ENCODE data around the gene TERT.
"Not testable (repeated sequence)": the region's sequence is repeated elsewhere in the genome, so short reads cannot be mapped to it uniquely, and the experiment has no call there.

The TERT gene

DNA sequence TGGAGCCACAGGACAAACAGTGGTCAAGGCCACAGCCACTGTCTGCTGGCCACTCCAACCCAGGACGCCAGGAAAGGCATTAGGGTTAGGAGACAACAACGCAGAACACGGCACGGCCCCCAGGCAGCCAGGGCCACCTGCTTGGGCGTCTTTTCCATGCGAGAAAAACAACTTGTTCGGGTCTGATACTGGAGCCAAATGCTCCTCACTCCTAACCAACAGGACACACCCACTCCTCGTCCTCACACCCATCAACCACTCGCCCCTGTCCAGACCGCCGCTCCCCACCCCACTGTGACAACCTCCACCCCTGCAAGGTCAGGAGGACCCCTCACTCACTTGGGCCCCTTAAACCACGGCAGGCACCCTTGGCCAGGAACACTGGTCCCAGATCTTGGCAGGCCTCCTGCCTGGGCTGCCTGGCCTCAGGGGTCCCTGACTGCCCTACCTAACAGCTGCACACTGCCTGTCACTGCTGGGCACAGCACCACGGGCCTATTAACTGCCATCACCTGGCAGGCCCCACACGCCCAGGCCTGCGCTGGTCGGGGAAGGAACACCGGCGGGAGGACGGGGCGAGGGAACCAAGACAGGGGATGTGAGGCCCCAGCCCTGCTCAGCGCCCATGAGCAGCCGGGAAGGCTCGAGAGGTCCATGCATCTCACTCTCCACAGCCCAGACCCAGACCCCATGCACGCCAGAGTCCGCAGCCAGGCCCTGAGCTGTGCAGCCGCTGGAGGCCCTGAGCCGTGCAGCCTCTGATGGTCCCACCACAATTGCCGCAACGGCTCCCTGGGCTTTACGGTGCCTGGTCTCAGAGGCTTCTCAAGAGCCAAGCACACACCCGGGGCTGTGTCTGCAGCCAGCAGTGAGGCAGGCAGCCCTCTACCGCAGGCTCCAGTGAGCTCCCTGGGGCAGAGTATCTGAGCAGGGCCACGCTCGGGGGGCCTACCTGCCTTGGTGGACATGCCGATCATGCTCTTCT, 36.3 kb upstream of the TERT start:
- no peak for DNase-seq

DNA sequence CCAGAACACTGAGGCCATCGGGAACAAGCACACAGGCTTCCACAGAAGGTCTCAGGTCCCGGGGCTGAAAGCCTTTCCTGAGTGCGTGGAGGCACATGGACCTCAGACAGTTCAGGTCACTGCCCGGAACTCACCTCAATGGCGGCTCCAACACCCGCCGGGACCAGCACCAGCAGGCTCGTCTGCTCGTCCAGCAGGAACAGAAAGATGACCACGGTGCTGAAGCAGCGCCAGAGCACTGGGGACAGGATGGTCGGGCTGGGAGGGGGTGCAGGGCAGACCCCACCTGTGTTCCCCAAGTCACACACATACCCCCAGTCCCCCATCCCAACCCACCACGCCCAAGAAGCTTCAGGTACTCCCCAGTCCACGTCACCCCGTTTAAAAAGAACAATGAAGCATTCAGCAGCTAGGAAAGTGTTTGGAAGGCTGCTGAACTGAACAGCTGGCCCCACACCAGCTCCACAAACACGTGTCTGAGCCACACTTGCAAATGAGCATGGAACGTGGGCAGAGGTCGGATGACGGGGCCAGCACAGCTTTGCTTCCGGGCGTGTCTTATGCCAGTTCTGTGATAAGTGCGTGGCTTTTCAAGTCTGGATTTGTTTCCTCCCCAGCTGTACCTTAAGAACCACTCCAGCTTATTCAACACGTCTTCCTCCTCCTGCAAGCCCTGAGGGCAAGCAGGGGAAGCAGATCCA, 35.4 kb upstream of the TERT start:
- no peak for DNase-seq

DNA sequence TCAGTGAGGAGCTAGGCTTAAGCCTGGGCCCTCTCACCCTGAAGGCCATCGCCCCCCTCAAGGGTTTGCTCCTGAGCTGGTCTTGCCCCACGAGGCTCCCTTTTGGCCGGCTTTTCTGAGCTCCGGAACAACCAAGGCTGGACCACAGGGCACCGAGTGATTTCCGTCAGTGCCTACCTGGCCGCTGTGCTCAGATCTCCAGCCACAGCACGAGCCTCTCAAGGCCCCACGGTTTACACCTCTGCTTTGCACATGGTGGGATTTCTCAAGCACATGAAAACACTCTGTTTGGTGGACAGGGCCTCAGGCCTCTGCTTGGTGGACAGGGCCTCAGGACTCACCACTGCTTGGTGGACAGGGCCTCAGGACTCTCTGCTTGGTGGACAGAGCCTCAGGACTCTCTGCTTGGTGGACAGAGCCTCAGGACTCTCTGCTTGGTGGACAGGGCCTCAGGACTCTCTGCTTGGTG, 34.3 kb upstream of the TERT start:
- no peak for DNase-seq

DNA sequence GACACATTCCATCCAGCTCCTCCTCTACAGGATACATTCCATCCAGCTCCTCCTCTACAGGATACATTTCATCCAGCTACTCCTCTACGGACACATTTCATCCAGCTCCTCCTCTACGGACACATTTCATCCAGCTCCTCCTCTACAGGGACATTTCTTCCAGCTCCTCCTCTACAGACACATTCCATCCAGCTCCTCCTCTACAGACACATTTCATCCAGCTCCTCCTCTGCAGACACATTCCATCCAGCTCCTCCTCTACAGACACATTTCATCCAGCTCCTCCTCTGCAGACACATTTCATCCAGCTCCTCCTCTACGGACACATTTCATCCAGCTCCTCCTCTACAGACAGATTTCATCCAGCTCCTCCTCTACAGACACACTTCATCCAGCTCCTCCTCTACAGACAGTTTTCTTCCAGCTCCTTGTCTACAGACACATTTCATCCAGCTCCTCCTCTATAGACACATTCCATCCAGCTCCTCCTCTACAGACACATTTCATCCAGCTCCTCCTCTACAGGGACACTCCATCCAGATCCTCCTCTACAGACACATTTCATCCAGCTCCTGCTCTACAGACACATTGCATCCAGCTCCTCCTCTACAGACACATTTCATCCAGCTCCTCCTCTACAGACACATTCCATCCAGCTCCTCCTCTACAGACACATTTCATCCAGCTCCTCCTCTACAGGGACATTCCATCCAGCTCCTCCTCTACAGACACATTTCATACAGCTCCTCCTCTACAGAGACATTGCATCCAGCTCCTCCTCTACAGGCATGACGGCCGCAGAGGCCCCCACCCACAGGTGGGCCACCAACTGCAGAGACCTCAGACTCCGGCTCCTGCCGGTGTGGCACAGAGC, 33.6 kb upstream of the TERT start:
- DNase-seq = not testable (repeated sequence)

DNA sequence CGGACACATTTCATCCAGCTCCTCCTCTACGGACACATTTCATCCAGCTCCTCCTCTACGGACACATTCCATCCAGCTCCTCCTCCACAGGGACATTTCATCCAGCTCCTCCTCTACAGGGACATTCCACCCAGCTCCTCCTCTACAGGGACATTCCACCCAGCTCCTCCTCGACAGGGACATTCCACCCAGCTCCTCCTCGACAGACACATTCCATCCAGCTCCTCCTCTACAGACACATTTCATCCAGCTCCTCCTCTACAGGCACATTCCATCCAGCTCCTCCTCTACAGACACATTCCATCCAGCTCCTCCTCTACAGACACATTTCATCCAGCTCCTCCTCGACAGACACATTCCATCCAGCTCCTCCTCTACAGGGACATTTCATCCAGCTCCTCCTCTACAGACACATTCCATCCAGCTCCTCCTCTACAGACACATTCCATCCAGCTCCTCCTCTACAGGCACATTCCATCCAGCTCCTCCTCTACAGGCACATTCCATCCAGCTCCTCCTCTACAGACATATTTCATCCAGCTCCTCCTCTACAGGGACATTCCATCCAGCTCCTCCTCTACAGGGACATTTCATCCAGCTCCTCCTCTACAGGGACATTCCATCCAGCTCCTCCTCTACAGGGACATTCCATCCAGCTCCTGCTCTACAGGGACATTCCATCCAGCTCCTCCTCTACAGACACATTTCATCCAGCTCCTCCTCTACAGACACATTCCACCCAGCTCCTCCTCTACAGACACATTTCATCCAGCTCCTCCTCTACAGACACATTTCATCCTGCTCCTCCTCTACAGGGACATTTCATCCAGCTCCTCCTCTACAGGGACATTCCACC, 32.3 kb upstream of the TERT start:
- not testable (repeated sequence) for DNase-seq

DNA sequence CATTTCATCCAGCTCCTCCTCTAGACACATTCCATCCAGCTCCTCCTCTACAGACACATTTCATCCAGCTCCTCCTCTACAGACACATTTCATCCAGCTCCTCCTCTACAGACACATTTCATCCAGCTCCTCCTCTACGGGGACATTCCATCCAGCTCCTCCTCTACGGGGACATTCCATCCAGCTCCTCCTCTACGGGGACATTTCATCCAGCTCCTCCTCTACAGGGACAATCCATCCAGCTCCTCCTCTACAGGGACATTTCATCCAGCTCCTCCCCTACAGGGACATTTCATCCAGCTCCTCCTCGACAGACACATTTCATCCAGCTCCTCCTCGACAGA, 31.6 kb upstream of the TERT start:
- not testable (repeated sequence) for DNase-seq

DNA sequence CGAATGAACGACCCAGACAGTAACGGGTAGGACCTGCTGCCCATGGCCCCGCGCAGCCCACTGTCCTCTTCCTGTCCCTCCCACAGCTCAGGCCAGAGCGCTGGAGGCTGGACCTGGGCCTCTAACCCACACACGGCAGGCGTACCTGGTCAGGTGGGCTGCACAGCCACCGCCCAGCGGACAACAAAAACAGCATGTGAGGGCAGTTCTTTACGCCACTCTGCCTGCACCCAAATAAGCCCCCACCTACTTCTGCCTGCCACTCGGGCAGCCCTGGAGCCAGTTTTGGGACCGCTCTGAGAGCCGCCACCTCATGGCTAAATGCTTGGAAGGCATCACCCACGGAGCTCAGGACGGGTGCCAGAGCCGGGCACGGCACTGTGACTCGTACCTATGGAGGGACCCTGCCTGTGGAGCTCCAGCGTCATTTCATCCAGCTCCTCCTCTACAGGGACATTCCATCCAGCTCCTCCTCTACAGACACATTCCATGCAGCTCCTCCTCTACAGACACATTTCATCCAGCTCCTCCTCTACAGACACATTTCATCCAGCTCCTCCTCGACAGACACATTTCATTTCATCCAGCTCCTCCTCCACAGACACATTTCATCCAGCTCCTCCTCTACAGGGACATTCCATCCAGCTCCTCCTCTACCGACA, 31.1 kb upstream of the TERT start:
- DNase-seq = no peak

DNA sequence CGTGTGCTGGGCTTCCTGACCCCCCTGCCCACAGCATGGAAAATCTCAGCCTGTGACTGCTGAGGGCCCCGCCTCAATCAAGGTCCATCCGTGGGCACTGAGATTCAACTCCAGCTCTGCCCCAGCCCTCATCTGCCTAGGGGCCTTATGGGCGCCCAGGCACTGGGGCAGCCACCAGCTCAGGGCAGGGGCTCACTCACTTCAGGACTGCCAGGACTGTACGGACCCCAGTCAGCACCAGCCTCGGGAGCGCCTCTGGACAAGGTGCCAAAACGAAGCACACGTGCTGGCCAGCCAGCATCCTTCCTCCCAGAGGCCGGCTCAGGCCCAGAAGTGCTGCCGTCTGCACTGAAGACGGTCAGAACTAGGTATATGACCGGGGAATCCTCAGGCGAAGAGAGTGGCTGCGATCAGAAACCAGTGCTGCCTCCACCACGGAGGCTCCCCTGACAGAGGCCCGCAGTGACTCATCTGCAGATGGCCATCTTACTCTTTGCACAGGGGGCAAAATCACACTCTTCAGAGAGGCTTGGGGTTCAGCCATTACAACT, 30.4 kb upstream of the TERT start:
- no peak for DNase-seq

DNA sequence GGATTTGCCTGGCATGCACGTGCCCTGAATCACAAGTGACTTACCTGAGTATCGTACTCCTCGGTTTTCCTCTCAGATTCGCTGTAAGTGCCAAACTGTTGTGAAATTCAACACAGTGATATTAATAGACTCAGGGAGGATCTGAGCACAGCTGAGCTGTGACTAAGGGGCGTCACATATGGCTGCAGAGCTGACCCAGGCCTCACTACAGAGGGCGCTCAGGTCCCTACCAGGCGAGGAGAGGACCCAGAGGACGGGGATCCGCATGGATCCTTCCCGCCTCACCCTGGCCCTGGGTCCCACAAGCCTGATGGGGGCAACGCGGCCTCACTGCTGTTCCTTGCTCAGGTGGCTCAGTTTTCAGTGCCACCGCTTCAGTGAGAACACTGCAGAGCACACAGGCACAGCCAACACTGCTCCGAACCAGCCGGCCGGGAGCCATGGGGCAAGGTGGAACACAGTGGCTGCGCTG, 29.9 kb upstream of the TERT start:
- no peak for DNase-seq

DNA sequence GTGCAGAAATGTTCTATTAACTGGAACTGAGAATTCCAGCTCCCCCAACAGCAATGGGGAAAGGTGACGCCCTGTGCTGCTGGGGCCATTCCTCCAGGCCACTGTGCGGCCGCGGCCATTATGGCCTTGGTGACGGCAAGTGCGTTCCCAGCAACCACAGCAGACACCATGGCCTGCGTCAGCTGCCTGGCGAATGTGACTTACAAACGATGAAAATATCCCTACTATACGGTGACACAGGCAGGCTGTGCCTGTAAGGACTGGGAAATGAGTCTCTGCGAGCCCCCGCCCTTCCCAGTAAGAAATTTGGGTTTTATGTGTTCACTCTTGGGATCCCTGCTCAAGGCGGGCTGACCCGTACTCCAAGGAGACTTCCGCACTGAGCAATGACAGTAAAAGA, 29.4 kb upstream of the TERT start:
- no peak for DNase-seq

DNA sequence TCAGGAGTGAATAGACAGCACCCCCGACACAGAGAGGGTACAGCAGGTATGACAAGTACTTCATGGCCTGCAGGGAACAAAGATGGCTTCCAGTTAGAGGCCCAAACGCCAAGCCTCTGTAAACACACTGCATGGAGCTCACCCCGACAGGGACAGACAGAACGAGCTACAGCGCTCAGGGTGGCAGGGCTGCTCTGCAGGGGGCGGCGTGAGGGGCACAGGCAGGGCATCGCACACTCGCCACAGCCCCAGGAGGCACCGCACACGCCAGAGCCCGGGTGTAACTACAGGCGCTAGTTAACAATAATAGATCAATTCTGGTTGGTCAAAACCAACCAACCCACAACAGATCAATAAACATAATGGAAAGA, 28.9 kb upstream of the TERT start:
- DNase-seq = no peak

DNA sequence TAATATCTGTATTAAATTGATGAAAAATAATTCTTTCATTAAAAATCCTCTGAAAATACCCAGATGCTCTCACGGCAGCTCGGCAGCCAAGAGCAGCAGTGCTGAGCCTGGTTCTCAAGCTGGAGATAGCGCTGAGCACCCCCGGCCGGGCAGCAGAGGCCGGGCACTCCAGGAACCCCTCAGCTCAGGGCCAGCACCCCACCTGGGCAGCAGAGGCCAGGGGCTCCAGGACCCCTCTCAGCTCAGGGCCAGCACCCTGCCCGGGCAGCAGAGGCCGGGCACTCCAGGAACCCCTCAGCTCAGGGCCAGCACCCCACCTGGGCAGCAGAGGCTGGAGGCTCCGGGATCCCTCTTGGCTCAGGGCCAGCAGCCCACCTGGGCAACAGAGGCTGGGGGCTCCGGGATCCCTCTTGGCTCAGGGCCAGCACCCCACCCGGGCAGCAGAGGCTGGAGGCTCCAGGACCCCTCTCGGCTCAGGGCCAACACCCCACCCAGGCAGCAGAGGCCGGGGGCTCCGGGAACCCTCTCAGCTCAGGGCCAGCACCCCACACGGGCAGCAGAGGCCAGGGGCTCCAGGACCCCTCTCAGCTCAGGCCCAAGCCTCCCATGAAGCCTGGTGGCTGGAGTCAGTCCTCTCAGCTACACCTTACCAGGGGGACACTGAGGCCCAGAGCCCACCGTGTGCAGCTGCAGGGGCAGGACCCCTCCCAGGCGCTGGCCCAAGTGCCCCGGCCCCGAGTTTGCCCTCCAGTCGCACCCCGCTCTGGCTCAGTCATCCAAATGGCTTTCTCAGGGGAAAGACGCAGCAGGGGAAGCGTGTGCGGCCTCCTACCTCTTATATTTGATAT, 28.3 kb upstream of the TERT start:
- DNase-seq = no peak

DNA sequence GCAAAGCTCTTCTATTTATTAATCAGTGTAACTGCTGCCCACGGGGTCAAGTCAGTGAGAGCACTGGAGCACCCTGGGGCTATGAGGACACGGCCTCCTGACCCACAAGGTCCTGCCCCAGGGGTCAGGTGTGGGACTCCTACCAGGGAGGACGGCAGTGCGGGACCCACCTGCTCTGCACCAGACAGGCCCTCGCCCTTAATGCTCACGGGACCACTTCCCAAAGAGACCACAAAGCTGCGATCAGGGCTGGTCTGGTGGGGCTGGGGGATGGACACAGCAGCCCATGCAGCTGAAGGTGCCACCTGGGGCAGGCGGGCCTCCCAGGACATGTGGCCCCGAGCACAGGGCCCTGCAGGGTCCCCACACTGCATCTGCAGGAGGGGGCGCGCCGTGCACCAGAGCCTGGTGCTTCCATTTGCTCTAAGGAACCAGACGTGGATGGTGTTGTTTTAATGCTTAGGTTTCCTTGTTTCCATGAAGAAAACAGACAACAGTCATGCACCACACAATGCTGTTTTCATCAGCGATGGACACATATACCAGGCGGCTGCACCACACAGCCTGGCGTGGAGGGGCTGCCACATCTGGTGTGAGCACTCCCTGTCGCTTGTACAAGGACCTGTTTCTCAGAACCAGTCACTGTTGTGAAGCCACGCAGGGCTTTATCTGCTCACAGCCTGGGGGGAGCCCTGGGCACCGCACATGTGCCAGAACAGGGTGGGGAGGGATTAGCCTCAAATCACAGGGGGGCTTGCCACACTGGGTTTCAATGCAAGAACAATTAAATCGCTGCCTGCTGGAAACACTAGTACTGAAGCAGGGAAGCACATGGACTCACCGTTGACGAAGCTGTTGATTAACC, 27.4 kb upstream of the TERT start:
- no peak for DNase-seq

DNA sequence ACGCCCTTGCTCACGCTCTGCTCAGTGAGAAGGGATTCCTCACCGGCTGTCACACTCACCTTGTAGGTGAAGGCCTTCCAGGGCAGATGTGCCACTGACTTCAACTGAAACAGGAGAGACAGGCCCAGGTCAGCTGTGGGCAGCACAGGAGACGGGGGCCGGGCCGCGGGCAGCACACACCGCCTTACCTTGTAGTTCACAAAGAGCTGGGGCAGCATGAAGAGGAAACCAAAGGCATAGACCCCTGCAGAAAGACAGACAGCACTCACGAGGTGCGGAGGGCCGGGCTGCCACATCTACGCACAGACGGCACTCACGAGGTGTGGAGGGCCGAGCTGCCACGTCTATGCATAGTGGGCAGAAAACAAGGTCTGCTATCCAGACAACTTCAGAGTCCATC, 26.7 kb upstream of the TERT start:
- no peak for DNase-seq

DNA sequence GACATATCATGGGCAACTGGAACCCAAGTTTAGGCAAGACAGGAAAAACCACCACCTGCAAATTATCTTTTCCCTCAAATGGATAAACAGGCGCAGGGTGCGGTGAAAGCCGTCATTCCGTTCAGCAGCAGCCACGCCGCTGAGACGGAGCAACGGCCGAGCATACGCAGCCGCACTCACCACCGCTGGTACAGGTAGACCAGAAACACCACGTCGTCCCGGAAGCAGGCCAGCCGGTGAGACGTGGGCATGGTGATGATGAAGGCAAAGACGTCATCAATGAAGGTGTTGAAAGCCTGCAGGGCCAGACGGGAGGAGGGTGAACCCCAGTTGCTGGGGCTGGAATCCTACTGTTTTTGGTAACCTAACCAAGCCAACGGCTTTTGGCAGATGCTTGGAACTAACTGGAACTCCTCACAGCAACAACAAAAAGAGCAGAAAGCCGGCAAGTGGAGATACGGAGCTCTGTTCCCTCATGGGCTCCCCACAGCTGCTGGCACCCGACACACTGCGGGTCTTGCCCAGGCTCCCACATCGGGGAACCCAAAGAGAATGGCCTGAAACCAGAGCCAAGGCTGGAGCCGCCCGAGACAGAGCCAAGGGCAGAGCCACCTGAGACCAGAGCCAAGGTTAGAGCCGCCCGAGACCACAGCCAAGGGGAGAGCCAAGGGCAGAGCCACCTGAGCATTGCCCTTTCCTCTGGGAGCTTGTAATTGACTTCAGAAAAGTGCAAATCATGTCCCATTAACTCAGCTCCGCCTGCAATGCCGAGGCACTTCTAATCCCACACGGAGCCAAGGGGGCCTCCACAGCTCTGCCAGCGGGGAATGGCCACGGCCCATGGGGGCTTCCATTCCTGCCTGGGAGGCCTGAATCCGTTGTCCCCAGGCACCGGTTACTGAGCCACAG, 25.8 kb upstream of the TERT start:
- DNase-seq = no peak

DNA sequence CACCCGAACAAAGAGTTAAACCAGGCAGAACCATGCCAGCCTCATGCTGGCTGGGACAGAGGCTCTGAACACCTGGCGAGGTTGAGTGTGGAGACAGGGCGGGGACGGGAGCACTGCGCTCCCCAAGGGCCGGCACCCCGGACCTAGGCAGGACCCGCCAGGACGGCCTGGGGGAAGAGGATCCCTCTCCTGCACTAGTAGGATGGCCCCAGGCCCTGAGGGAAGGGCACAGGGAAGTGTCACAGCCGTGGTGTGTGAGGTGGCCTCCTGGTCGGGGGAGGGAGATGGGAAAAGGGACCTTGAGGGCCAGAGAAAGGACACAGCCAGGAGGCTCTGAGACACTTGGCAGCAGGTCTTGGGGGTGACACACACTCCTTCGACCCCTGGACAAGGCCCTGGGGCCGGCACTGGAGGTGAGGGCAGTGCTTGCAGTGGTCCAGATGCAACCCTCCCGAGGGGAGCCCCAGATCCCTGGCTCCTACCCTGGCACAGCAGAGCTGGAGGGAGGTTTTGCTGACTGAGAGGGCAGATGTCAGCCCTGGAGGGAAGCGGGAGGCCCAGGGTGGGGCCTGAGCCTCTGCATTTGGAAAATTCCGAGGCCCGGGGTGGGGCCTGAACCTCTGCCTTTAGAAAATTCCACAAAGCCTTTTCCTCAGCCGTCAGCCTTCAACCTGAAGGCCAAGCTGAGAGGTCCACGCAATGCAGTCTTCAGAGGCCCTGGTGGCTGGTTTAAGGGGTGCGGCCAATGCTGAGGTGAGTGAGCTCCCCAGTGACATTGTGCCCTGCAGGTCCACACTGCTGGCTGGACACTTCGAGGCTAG, 24.8 kb upstream of the TERT start:
- DNase-seq = no peak

DNA sequence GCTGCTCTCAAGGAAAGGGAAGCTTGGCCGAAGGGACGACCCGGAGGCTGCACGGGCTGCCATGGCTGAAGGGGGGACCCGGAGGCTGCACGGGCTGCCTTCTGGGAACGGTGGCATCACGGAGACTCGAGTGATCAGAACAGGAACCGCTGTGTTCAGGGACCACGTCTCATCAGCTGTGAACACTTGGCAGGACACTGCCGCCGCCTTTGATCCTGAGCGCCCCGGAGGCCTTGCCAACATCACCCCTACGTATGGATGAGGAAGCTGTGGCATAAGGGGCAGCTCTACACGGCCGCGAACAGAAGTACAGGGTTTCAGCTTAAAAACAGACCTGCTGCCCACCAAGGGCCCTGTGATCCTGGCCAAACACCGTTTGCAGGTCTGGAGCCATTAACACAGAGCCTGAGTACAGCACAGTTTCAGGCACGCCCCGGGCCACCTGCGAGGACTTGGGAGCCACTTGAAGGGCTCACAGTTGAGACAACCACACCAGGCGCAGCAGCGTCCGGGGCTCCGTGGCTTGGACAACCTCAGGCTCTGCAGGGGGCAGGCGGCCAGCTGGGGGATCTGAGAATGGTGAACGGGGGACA, 23.9 kb upstream of the TERT start:
- DNase-seq = no peak

Measured in COR-L47 (cell line).